GM13977 (cell line): ENCODE measurements around the gene NLRP7.
"Not testable (repeated sequence)": the region's sequence is repeated elsewhere in the genome, so short reads cannot be mapped to it uniquely, and the experiment has no call there.

Source experiments
- DNase-seq: peaks from one replicate; pipeline ENCODE4 v3.0.0; 2012; ENCODE audit warnings: low spot score
- CTCF ChIP-seq: IDR thresholded peaks from 2 replicates; pipeline ENCODE4 v1.5.1; 2012; ENCODE audit warnings: mild to moderate bottlenecking, control low read depth; ENCODE audit not compliant: insufficient read depth; ENCODE audit errors: extremely low read depth, missing control alignments
- in situ Hi-C: fragments of 300-500 bp; cut with MboI; formaldehyde crosslinking; loops from one replicate; pipeline ENCODE4 v1.12.0; 2022; ENCODE audit warnings: low sequenced_read_pairs, low pct_unique_long_range_greater_than_20kb, mixed read lengths, inconsistent platforms; ENCODE audit not compliant: unreplicated experiment

The NLRP7 gene

GRCh38 chr19:54916822-54917221 is 30.5 kb downstream of the NLRP7 start:
- no peak for TF ChIP-seq CTCF
- in situ Hi-C loops: loop anchor here (25.0 kb wide), 1 partner anchor 430 kb away; no protein-coding TSS in a partner anchor
- no peak for DNase-seq

GRCh38 chr19:54907899-54908298 is 39.4 kb downstream of the NLRP7 start:
- in situ Hi-C loops: loop anchor here (25.0 kb wide), 1 partner anchor 421 kb away; no protein-coding TSS in a partner anchor
- DNase-seq: not testable (repeated sequence)

GRCh38 chr19:54906819-54907218 is 40.5 kb downstream of the NLRP7 start:
- TF ChIP-seq CTCF: no peak
- DNase-seq: no peak
- in situ Hi-C loops: loop anchor here (25.0 kb wide), 1 partner anchor 420 kb away; no protein-coding TSS in a partner anchor

- no peak for DNase-seq
- TF ChIP-seq CTCF: no peak
- in situ Hi-C loops: loop anchor here (25.0 kb wide), 1 partner anchor 419 kb away; no protein-coding TSS in a partner anchor
Observed at GRCh38 chr19:54905803-54906511, 41.4 kb downstream of the NLRP7 start, which contains the start of gene NCR1. Gene NCR1, plus strand, starts transcription at chr19:54906148. Its CDS starts 40 bp downstream, at chr19:54906188.

GRCh38 chr19:54905421-54905802 is 41.9 kb downstream of the NLRP7 start:
- no peak for TF ChIP-seq CTCF
- no peak for DNase-seq
- in situ Hi-C loops: loop anchor here (25.0 kb wide), 1 partner anchor 418 kb away; no protein-coding TSS in a partner anchor

GRCh38 chr19:54904261-54904660 is 43.1 kb downstream of the NLRP7 start:
- in situ Hi-C loops: loop anchor here (25.0 kb wide), 1 partner anchor 417 kb away; no protein-coding TSS in a partner anchor

GRCh38 chr19:54903303-54903702 is 44.0 kb downstream of the NLRP7 start:
- in situ Hi-C loops: loop anchor here (25.0 kb wide), 1 partner anchor 416 kb away; no protein-coding TSS in a partner anchor
- TF ChIP-seq CTCF: no peak
- no peak for DNase-seq

More at GRCh38 chr19:54904261-54904660, 43.1 kb downstream of the NLRP7 start:
- DNase-seq: not testable (repeated sequence)
